GM19467 (cell line): Measurements from ENCODE around the gene TXNDC15.

ENCODE experiments used
- ATAC-seq: cut with Tn5 transposase; IDR thresholded peaks from one replicate; pipeline ENCODE4 v1.9.1; 2021; ENCODE audit warnings: mild to moderate bottlenecking, moderate library complexity; ENCODE audit not compliant: unreplicated experiment

TXNDC15 gene

GRCh38 chr5:134913795-134914194 is 39.6 kb downstream of the TXNDC15 start:
- no peak for ATAC-seq

GRCh38 chr5:134917070-134917815 is 43.1 kb downstream of the TXNDC15 start:
- no peak for ATAC-seq

- no peak for ATAC-seq
Observed at GRCh38 chr5:134918861-134919260, 44.7 kb downstream of the TXNDC15 start.

- no peak for ATAC-seq
Observed at GRCh38 chr5:134920848-134921575, 46.8 kb downstream of the TXNDC15 start.

GRCh38 chr5:134932508-134932907 is 58.3 kb downstream of the TXNDC15 start:
- ATAC-seq: no peak

- no peak for ATAC-seq
Observed at GRCh38 chr5:134934202-134934601, 60.0 kb downstream of the TXNDC15 start.

GRCh38 chr5:134935711-134936602 is 61.8 kb downstream of the TXNDC15 start:
- ATAC-seq: no peak

GRCh38 chr5:134937526-134937925 is 63.4 kb downstream of the TXNDC15 start:
- ATAC-seq: no peak

- ATAC-seq: no peak
Observed at GRCh38 chr5:134938030-134938429, 63.9 kb downstream of the TXNDC15 start.

- ATAC-seq: no peak
Observed at GRCh38 chr5:134939500-134939899, 65.3 kb downstream of the TXNDC15 start.

GRCh38 chr5:134943547-134943946 is 69.4 kb downstream of the TXNDC15 start:
- ATAC-seq: no peak

- ATAC-seq: no peak
Observed at GRCh38 chr5:134944630-134945029, 70.5 kb downstream of the TXNDC15 start.

GRCh38 chr5:134945041-134945440 is 70.9 kb downstream of the TXNDC15 start:
- no peak for ATAC-seq

- ATAC-seq: no peak
Observed at GRCh38 chr5:134948911-134949310, 74.7 kb downstream of the TXNDC15 start.

- ATAC-seq: no peak
Observed at GRCh38 chr5:134949316-134949715, 75.1 kb downstream of the TXNDC15 start.
